NCI-H748 treated with DMSO at 0.1 percent for 48 hours (cell line): ENCODE data around the gene ROMO1.
"Not testable (repeated sequence)": the region's sequence is repeated elsewhere in the genome, so short reads cannot be mapped to it uniquely, and the experiment has no call there.

Experiments used
- DNase-seq: peaks from one replicate; lab custom pipeline; 2025; lab: John Stamatoyannopoulos, UW

Gene ROMO1

DNA sequence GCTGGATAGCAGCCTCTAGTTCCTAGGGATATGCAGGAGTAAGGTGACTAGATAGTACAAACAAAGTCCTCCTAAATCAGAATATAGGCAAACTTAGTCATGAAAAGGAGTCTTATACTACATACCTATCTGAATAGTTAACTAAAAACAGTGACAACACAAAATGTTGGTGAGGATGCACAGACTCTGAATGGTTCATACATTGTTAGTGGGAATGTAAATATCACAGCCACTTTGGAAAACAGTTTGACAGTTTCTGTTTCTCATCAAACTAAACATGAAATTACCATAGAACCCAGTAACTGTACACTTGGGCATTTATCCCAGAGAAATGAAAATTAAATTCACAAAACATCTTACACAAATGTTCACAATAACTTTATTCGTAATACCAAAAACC lies 17.2 kb upstream of the ROMO1 start:
- no peak for DNase-seq

DNA sequence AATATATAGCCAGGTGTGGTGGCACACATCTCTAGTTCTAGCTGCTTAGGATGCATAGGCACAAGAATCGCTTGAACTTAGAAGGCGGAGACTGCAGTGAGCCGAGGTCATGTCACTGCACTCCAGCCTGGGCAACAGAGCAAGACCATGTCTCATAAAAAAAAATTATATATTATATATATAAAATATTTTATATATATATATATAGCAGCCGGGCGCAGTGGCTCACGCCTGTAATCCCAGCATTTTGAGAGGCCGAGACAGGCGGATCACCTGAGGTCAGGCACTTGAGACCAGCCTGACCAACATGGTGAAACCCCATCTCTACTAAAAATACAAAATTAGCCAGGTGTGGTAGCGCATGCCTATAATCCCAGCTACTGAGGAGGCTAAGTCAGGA lies 13.8 kb upstream of the ROMO1 start:
- DNase-seq = not testable (repeated sequence)

DNA sequence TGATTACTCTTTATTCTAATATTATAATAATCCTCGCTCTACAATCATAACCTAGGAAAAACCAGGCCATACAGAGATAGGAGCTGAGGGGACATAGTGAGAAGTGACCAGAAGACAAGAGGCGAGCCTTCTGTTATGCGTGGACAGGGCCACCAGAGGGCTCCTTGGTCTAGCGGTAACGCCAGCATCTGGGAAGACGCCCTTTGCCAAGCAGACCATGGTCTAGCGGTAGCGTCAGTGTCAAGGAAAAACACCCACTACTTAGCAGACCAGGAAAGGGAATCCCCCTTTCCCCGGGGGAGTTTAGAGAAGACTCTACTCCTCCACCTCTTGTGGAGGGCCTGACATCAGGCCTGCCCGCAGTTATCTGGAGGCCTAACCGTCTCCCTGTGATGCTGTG lies 12.3 kb upstream of the ROMO1 start:
- DNase-seq = not testable (repeated sequence)

GRCh38 chr20:35690265-35690664 lies 8.9 kb upstream of the ROMO1 start:
- DNase-seq = no peak

- DNase-seq = no peak
Measured at GRCh38 chr20:35695245-35695749, 3.9 kb upstream of the ROMO1 start.

DNA sequence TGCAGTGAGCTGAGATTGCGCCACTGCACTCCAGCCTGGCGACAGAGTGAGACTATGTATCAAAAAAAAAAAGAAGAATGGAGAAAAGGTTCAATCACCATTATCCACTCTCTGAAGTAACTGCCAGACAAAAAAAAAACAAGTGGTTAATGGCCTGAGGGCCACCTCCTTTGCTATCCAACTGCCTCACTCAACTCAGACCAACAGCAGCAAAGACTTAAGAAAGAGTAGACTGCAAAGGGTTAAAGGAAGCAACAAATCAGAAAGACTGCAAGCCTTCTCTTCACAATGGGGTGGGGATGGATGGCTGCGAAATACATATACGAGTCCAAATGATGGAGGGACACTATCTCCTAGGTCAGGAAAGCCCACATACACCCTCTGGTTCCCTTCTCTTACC lies 3.2 kb upstream of the ROMO1 start:
- DNase-seq = no peak

- no peak for DNase-seq
Measured at GRCh38 chr20:35697696-35698297, 1.4 kb upstream of the ROMO1 start.

GRCh38 chr20:35698298-35699126 lies 693 bp upstream of the ROMO1 start:
- DNase-seq = no peak

DNA sequence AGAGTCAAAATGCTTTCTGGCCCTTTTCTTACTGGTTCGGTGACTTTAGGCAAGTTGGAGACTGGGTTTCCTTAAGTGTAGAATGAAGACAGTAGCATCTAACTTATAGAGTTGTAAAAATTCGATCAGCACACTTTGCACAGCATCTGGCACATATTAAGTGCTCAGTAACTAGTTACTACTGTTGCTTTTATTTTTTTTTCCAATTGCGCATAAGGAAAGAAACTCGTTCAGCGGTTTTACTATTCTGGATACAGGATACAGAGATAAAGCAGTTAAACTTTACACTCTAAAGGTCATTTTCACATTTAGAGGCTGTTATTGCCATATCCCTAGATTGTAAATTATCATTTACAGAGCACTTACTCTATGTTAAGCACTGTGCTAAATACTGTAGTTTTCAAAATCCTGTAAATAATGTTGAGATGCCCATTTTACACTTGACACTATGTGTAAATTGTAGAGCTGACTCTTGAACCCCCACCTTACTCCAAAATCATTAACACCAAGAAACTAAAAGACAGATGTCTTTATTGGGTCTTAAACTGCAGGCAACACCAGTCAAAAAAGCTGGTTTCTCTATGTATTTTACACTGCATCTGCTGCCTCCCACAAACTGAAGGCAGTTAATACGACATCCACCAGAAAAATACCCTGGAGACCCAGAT lies 886 bp downstream of the ROMO1 start:
- DNase-seq = no peak

DNA sequence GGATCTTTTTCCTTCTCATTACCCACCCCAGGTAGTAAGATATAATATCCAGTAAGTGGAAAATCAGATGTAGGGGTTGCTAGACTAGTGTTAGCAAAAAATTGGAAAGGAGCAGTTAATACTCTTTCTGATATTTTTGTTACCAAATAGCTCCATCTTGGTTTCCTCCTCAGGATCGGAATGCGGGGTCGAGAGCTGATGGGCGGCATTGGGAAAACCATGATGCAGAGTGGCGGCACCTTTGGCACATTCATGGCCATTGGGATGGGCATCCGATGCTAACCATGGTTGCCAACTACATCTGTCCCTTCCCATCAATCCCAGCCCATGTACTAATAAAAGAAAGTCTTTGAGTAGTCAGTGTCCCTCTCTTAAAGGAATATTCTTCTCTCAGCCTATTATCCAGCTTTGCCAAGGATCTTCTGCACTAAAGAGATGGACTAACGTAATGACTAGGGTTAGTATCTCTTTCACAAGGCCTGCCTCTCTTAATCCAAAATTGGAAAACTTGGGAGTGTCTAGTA lies 1.5 kb downstream of the ROMO1 start:
- DNase-seq = no peak

DNA sequence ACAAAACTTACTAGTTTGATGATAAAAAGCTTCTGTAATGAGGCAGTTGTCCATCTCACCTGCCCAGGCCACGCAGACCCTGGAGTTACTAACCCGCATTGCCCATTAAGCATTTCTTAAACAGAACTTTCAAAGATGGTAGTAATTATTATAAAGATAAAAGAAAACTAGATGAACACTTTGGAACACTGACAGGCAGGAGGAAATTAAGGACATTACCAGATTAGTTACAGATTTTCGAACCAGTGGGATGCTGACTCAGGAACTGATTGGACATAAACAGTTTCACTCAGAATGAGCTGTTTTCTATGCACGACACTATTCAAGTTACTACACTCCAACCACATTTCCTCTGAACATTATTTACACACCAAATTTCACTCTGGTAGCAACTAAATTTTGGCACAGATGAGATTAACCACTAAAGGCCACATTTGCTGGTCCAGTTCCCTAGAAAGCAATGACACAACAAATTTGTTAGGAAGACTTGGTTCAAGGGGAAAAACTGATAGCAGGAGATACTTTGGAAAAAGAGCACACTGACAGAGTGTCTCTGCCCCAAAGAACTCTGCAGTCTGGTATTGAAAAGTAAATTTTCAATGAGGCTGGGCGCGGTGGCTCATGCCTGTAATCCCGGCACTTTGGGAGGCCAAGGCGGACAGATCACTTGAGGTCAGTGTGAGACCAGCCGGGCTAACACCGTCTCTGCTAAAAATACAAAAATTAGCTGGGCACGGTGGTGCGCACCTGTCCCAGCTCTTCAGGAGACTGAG lies 3.0 kb downstream of the ROMO1 start:
- DNase-seq = no peak

DNA sequence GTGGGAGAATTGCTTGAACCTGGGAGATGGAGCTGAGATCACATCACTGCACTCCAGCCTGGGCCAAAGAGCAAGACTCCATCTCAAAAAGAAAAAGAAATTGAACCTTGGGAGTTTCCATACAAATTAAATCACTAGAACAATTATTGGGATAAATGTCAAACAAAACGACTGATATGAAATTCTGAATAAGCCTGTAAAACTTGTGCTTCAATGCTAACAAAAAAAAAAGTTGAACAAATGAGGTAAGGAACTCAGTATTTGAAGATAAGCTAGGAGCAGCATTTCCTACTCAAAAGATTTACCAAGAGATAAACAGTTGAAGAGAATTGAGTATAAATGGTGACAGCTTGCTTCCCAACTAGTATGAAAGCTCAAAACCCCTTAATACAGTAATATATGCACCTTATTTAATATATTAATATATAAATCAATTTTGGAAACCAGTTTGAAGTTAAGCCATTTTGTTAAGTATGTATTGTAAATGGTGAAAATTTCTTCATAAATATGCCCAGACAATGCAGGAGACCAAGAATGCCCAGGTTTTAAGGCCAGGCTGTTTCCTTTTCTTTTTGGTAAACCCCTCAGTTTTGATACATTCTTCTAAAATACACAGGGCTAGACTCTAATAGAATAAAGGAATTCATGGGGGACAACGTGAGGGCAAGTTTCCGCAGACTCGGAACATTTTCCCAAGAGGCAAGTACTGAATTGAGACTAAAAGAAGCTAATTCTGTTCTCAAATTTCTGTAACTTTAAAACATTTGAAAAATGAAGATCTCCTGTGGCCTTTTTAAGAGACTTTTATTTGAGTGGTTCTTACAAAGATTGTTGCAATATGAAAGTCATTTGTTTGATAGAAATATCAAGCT lies 3.9 kb downstream of the ROMO1 start:
- no peak for DNase-seq

DNA sequence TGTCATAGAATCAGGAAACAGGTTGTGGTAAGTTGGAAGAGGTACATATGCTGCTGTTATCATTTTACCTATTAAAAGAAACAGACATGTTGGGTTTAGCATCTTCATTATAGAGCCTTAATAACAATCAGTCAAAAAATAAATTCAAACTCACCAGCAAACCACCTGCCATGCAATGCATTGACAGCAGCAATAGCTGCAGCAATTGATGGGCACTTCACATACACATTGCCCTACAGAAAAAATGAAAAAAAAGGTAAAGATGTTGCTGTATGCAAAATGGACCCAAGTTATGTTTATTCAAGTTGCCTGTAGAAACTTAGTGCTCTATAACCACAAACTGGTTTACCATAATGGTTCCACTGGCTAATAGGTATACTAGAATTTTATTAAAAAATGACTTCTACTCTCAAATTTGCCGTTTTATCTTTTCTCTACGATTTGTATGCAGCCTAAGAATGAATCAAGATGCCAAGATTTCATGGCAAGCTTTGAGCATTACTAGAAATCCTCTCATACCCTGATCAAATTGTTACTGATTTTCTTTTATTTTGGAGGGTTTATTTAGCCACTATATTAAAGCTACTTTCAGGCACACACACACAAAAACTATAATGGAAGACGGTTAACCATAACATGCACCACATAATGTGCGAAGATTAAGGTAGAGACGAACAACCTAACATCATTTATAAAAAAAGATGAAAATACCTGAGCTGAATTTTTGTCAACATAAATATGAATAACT lies 5.5 kb downstream of the ROMO1 start:
- no peak for DNase-seq

DNA sequence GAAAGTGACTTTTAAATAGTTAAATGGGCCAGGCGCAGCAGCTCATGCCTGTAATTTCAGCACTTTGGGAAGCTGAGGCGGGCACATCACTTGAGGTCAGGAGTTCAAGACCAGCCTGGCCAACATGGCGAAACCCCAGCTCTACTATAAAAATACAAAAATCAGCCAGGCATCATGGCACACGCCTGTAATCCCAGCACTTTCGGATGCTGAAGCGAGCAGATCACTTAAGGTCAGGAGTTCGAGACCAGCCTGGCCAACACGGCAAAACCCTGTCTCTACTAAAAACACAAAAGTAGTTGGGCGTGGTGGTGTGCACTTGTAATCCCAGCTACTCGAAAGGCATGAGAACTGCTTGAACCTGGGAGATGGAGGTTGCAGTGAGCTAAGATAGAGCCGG lies 6.7 kb downstream of the ROMO1 start:
- not testable (repeated sequence) for DNase-seq

DNA sequence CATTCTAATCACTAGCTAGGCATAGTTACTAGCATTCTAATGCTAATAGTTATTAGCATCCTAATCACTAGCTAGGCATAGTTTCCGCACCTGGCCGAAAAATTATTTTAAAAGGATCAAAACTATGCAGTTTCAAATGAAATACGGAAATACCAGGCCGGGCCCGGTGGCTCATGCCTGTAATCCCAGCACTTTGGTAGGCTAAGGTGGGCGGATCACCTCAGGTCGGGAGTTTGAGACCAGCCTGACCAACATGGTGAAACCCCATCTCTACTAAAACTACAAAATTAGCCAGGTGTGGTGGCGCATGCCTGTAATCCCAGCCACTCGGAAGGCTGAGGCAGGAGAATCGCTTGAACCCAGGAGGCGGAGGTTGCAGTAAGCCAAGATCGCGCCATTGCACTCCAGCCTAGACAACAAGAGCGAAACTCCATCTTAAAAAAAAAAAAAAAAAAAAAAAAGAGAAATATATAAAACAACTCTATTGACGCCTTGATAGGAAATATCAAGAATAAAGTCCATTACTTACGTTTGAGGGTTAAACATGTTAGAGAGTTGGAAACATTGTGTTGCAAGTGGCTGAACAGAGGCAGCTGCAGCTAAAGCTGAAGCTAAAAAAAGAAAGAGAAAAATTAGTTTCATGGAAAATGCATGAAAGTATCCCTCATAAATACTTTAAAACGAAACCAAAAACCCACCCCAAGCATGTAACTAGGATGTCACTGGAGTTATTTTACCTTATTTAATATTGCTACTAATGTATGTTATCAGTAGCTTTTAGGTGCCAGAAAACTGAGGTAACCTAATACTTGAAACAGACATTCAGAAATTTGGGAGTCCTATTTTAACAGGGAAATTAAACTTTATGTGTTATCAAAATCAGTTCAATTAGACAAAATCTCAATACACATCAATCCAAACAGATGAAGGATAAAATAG lies 7.7 kb downstream of the ROMO1 start:
- not testable (repeated sequence) for DNase-seq

DNA sequence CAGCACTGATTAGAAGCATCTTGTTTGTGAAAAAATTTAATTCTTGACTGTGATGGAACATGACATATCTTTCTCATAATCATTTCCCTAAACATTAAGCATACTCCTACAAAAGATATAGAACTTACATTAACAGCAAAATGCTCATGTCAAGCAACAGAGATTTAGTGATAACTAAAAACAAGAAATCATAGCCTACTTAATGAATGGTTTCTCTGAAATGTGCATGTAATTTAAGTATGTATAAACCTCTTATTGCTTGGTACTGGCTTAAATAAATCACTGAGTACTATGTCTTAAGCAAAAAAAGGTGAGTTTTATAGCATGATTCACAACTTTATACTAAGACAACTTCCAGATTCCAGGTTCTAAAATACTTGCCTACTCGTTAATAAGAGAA lies 9.3 kb downstream of the ROMO1 start:
- no peak for DNase-seq

- no peak for DNase-seq
Measured at GRCh38 chr20:35709259-35709658, 10.1 kb downstream of the ROMO1 start.

DNA sequence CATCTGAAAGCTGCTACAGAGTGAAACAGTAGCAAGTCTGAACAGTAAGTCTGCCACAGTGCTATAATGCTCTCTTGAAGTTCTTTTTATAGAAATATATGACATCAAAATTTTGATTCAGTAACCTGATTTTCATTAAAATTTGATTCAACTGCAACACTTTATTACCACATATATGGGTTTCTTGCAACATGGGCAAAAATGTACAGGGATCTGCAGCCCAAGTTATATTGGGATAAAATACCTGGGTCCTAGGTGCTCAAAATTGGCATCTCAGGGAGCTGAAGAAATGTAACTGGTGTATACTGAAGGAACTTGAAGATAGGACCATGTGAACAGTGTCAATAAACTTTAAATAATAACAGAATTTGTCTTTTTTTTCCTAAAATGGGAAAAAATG lies 10.8 kb downstream of the ROMO1 start:
- no peak for DNase-seq
